HEK293T (cell line): Measurements from ENCODE around the gene ZDHHC16.

Experiments used
- ELF4 ChIP-seq: fragments of 450-650 bp; IDR thresholded peaks from 2 replicates; pipeline ENCODE4 v1.6.1; 2017; ENCODE audit warnings: antibody characterized with exemption
- FOXA1 ChIP-seq: fragments of 450-650 bp; IDR thresholded peaks from 2 replicates; pipeline ENCODE4 v1.6.1; 2016; ENCODE audit warnings: mild to moderate bottlenecking
- FOXK2 ChIP-seq: fragments of 450-650 bp; IDR thresholded peaks from 2 replicates; pipeline ENCODE4 v1.6.1; 2016; ENCODE audit warnings: mild to moderate bottlenecking

- TF ChIP-seq ELF4 = no peak
- TF ChIP-seq FOXA1 = no peak
- no peak for TF ChIP-seq FOXK2
Measured at GRCh38 chr10:97482381-97482780, 36.4 kb downstream of the ZDHHC16 start.
